B cell (primary cell): Measurements from ENCODE around the gene GABRD. TPM values are rescaled to one million over a fixed set of nuclear protein-coding genes. Genes with fewer than 3 reads are reported as not detected.
A peak's percentile ranks its signal among the peaks of the same experiment; 100 is the strongest.

Source experiments
- ATAC-seq: fragments of 200-7000 bp; cut with Tn5 transposase; one replicate; pipeline ENCODE4 v1.10.0; 2021; ENCODE audit warnings: low read depth, mild to moderate bottlenecking, moderate number of reproducible peaks, moderate library complexity
- CTCF ChIA-PET: fragments of 350-600 bp; sonication (Branson Sonifier 250); formaldehyde crosslinking; loops from one replicate; lab custom pipeline; 2021; ENCODE audit warnings: antibody characterized with exemption, inconsistent platforms; lab: Charles Lee
- POLR2A ChIA-PET: fragments of 350-600 bp; sonication (Branson Sonifier 250); formaldehyde crosslinking; loops from one replicate; lab custom pipeline; 2021; ENCODE audit warnings: antibody characterized with exemption; lab: Charles Lee
- DNase-seq: peaks from one replicate; pipeline ENCODE4 v3.0.0; 2013
- H2AFZ ChIP-seq: 2 replicates; pipeline ENCODE4 v1.6.1; 2012; ENCODE audit warnings: mild to moderate bottlenecking, low read depth, low read length; ENCODE audit not compliant: insufficient read depth, poor library complexity, severe bottlenecking
- H3K27ac ChIP-seq, 2 donors: 1 replicate in 1 of 2; 2 replicates in 1 of 2; pipeline ENCODE4 v1.5.1; 2012 to 2013; ENCODE audit warnings: low read length in 2 of 2, mild to moderate bottlenecking in 2 of 2, moderate library complexity in 1 of 2
- H3K27me3 ChIP-seq, 4 experiments: fragments of 200-600 bp in 1 of 4; sonication (generic) in 1 of 4; replicated peaks in 1 of 4; 1 replicate in 2 of 4; 2 replicates in 2 of 4; pipeline versions ENCODE4 v1.6.1 to v1.7.0; 2013 to 2016; ENCODE audit warnings: low read length in 3 of 4, mild to moderate bottlenecking in 2 of 4, mixed read lengths in 1 of 4, moderate library complexity in 1 of 4; ENCODE audit not compliant: insufficient read depth in 4 of 4, control insufficient read depth in 3 of 4; ENCODE audit errors: control extremely low read depth in 1 of 4
- H3K36me3 ChIP-seq, 2 experiments: replicated peaks in 1 of 2; 1 replicate in 1 of 2; 2 replicates in 1 of 2; pipeline versions ENCODE4 v1.6.1 to v1.7.1; 2013; ENCODE audit warnings: low read length in 1 of 2; ENCODE audit not compliant: insufficient read depth in 2 of 2, control insufficient read depth in 1 of 2; ENCODE audit errors: control extremely low read depth in 1 of 2, extremely low read depth in 1 of 2
- H3K4me1 ChIP-seq, 2 donors: fragments of 200-600 bp in 1 of 2; sonication (generic) in 1 of 2; 1 replicate in 1 of 2; 2 replicates in 1 of 2; pipeline versions ENCODE4 v1.5.1 to v1.6.1; 2013 to 2017; ENCODE audit warnings: low read length in 2 of 2; ENCODE audit not compliant: control insufficient read depth in 2 of 2, insufficient read depth in 2 of 2
- H3K4me2 ChIP-seq: replicated peaks from 2 replicates; pipeline ENCODE3; 2012; ENCODE audit warnings: mild to moderate bottlenecking, low read depth, low read length; ENCODE audit not compliant: poor library complexity, severe bottlenecking
- H3K4me3 ChIP-seq, 5 experiments: fragments of 200-600 bp in 1 of 5; sonication (generic) in 1 of 5; 1 replicate in 3 of 5; 2 replicates in 2 of 5; pipeline versions ENCODE4 v1.5.1 to v1.7.0; 2011 to 2016; ENCODE audit warnings: low read length in 4 of 5, mild to moderate bottlenecking in 4 of 5, low read depth in 2 of 5, control low read depth in 1 of 5, moderate library complexity in 1 of 5; ENCODE audit not compliant: insufficient read depth in 1 of 5; ENCODE audit errors: control extremely low read depth in 1 of 5, extremely low read depth in 1 of 5
- H3K79me2 ChIP-seq: fragments of 200-600 bp; sonication (generic); one replicate; pipeline ENCODE4 v1.6.0; 2016; ENCODE audit warnings: low read length; ENCODE audit not compliant: control insufficient read depth, insufficient read depth
- H3K9ac ChIP-seq: fragments of 200-600 bp; sonication (generic); 2 replicates; pipeline ENCODE4 v1.6.1; 2017; ENCODE audit warnings: mild to moderate bottlenecking, low read length, moderate library complexity
- H3K9me3 ChIP-seq, 3 donors: one replicate each; pipeline versions ENCODE4 v1.6.1 to v1.7.1; 2013; ENCODE audit warnings: low read length in 2 of 3; ENCODE audit not compliant: control insufficient read depth in 2 of 3, insufficient read depth in 1 of 3; ENCODE audit errors: control extremely low read depth in 1 of 3
- H4K20me1 ChIP-seq: 2 replicates; pipeline ENCODE4 v1.6.0; 2012; ENCODE audit warnings: mild to moderate bottlenecking, low read length; ENCODE audit not compliant: insufficient read depth, control insufficient read depth, poor library complexity, severe bottlenecking
- H3K27ac Mint-ChIP-seq: one replicate; pipeline ENCODE4 v1.8.0; 2021; ENCODE audit warnings: mixed read lengths
- H3K27me3 Mint-ChIP-seq: one replicate; pipeline ENCODE4 v1.8.0; 2021; ENCODE audit warnings: mixed read lengths
- H3K4me1 Mint-ChIP-seq: one replicate; pipeline ENCODE4 v1.8.0; 2021; ENCODE audit warnings: mixed read lengths
- H3K4me3 Mint-ChIP-seq: one replicate; pipeline ENCODE4 v1.8.0; 2021; ENCODE audit warnings: mixed read lengths
- H3K9me3 Mint-ChIP-seq: one replicate; pipeline ENCODE4 v1.8.0; 2022; ENCODE audit warnings: mixed read lengths; ENCODE audit not compliant: insufficient read depth
- EZH2 ChIP-seq: IDR thresholded peaks from 2 replicates; pipeline ENCODE4 v1.6.1; 2012; ENCODE audit warnings: borderline replicate concordance, low read depth, mild to moderate bottlenecking, moderate library complexity, low read length; ENCODE audit not compliant: insufficient read depth, poor library complexity, severe bottlenecking
- WGBS: methylation state at CpG from one replicate; pipeline ENCODE4 v1.1.5; 2013; ENCODE audit warnings: missing lambda C conversion rate; ENCODE audit not compliant: insufficient coverage; 5-methylcytosine and 5-hydroxymethylcytosine counted together
- intact Hi-C: fragments of 100-400 bp; cut with micrococcal nuclease; formaldehyde crosslinking; loops from one replicate; pipeline ENCODE4 v1.10.0; 2022
- polyA plus RNA-seq: library from polyadenylated mRNA; depleted of rRNA; stranded (reverse); fragments of >200 nt; gene quantifications from 2 replicates; pipeline ENCODE4 v1.2.3, GENCODE V29; 2012
- total RNA-seq, 2 donors: library from RNA; stranded (reverse); fragments of 120-200 nt in 1 of 2; gene quantifications; 1 replicate in 1 of 2; 2 replicates in 1 of 2; pipeline versions ENCODE4 v1.2.3 to v1.2.4, GENCODE V29; 2013 to 2022
- TF ChIP-seq, protein P1 (sequence below): fragments of 200-600 bp; IDR thresholded peaks from one replicate; pipeline ENCODE4 v1.8.0; 2022; ENCODE audit warnings: antibody characterized with exemption, mild to moderate bottlenecking

GABRD gene
- total and polyA plus RNA-seq, 2 donors (not counting 1 experiment from before 2014, with no cell fraction given) = not detected

DNA sequence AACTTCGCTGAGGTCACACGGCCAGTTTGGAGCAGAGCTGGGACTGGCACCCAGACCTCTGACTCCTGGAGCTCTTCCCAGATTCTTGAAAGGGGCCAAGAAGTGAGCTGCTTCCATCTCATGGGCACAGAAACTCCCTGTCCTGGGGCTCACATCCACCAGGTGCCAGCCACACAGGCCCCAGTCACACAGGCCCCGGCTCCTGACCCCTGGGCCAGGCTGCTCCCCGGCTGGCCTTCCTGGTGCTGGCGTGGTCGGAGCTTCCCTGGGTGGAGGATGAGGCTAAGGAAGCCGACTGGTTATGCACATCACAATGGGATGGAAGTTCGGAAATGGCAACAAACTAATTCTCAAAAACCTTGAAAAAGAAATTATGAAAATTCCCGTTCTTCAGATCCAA is 3.0 kb upstream of the GABRD start:
- Mint-ChIP-seq H3K27me3 (peaks cover 55% of the 10 kb centered on the region), H3K9me3 (no peaks in the 10 kb centered on the region), H3K27ac (no peak overlapping the region), H3K4me1 (peaks cover 7% of the 10 kb centered on the region), H3K4me3 (no peak overlapping the region)
- Histone ChIP-seq H3K9ac (no peak overlapping the region), H3K79me2 (no peaks in the 10 kb centered on the region), H3K27me3 (peaks cover 0 to 46% (median 12%) of the 10 kb centered on the region in 4 experiments), H3K27ac (no peak overlapping the region), H4K20me1 (no peaks in the 10 kb centered on the region), H3K4me2 (no peak overlapping the region), H3K4me1 (peaks cover 7 to 16% of the 10 kb centered on the region in 2 donors), H3K4me3 (no peak overlapping the region), H2AFZ (no peak overlapping the region), H3K36me3 (no peaks in the 10 kb centered on the region), H3K9me3 (peaks cover 0 to 4% (median 0%) of the 10 kb centered on the region in 3 donors)
- 94% methylated on average over 4 of the region's 9 CpGs for WGBS
- TF ChIP-seq EZH2 = no peak
- DNase-seq = no peak
- ChIA-PET CTCF (interaction anchor here (1.5 to 2.0 kb wide), 2 partner anchors 15 to 28 kb away, joined by 5 read pairs; no protein-coding TSS in a partner anchor), POLR2A (no interaction called here)
- intact Hi-C loops = no loop called here
- ATAC-seq = no peak

DNA sequence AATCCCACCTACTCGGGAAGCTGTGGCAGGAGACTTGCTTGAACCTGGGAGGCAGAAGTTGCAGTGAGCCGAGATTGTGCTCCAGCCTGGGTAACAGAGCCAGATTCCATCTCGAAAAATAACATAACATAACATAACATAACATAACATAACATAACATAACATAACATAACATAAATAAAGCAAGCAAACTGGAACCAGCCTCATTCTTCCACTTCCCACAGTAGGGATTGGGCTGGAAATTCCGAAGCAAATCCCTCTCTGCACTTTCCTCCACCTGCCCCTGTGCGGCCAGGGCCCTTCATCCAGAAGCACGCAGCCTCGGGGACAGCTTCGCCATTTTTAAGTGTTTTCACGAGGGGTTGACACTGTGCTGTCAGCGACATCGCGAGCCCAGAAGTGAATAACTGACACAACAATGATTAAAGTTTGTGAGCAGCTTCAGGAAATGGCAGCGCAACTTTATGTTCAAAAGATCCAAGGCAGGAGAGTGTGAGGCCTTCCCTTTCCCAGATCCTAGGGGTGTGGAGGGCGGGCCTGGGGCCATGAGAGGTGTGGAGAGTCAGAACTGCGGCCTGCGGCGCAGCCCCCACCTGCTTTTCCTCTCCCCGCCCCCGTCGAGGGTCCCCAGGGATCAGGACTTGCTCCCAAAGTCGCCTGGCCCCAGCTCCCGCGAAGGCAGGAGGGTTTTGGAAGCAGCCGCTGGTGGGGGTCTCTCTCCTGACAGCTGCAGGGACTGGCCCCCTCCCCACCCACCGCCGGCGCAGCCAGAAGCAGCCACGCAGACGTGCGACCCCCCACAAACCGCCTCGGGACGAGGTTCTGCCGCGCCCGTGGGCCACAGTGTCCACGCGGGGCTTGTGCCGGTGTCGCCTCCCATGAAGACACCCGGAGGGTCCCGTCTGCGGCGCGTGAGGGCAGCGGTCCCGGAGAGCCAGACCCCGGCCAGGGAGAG is 651 bp upstream of the GABRD start:
- H2AFZ ChIP-seq = peak overlapping the region; percentile 38
- no peaks in the 10 kb centered on the region for H3K9me3 Mint-ChIP-seq
- H3K27ac Mint-ChIP-seq = peak overlapping the region; percentile 66
- no peak overlapping the region for H3K9ac ChIP-seq
- peaks cover 0 to 60% (median 12%) of the 10 kb centered on the region in 4 experiments for H3K27me3 ChIP-seq
- H3K79me2 ChIP-seq = no peaks in the 10 kb centered on the region
- 17% methylated on average over 35 of the region's 48 CpGs for WGBS
- H3K4me3 ChIP-seq = no peak overlapping the region
- DNase-seq = no peak
- H3K36me3 ChIP-seq = no peaks in the 10 kb centered on the region
- peaks cover 70% of the 10 kb centered on the region for H3K27me3 Mint-ChIP-seq
- H3K4me1 ChIP-seq = peaks cover 7 to 16% of the 10 kb centered on the region in 2 donors
- ATAC-seq = no peak
- peak overlapping the region; percentile 33 for H3K4me2 ChIP-seq
- peak overlapping the region; percentile 76 for H3K4me3 Mint-ChIP-seq
- TF ChIP-seq EZH2 = no peak
- TF ChIP-seq, protein P1, sequence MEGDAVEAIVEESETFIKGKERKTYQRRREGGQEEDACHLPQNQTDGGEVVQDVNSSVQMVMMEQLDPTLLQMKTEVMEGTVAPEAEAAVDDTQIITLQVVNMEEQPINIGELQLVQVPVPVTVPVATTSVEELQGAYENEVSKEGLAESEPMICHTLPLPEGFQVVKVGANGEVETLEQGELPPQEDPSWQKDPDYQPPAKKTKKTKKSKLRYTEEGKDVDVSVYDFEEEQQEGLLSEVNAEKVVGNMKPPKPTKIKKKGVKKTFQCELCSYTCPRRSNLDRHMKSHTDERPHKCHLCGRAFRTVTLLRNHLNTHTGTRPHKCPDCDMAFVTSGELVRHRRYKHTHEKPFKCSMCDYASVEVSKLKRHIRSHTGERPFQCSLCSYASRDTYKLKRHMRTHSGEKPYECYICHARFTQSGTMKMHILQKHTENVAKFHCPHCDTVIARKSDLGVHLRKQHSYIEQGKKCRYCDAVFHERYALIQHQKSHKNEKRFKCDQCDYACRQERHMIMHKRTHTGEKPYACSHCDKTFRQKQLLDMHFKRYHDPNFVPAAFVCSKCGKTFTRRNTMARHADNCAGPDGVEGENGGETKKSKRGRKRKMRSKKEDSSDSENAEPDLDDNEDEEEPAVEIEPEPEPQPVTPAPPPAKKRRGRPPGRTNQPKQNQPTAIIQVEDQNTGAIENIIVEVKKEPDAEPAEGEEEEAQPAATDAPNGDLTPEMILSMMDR = no peak
- CTCF ChIA-PET = no interaction called here
- intact Hi-C loops = no loop called here
- H3K27ac ChIP-seq = no peak overlapping the region
- H3K4me1 Mint-ChIP-seq = peaks cover 7% of the 10 kb centered on the region
- no peaks in the 10 kb centered on the region for H4K20me1 ChIP-seq
- H3K9me3 ChIP-seq = peaks cover 0 to 4% (median 0%) of the 10 kb centered on the region in 3 donors
- POLR2A ChIA-PET = no interaction called here
